Measurements from ENCODE around the gene STRN3. TPM values are rescaled to one million over a fixed set of nuclear protein-coding genes. Genes with fewer than 3 reads are reported as not detected.

The STRN3 gene
- total RNA-seq, 6 experiments from 2014 or later: 19.5 to 28.0 (median 21.5) TPM

GRCh38 chr14:30874120-30874998 is 151.8 kb downstream of the STRN3 start, which contains the start of gene COCH:
Gene COCH (plus strand): TSS chr14:30874559. CDS start chr14:30874939, 380 bp downstream.
- Histone ChIP-seq H3K27me3 (peaks cover 0 to 9% of the 10 kb centered on the region in 2 donors), H3K4me3 (peak within 1 kb of the TSS; percentile 44 to 64 (median 48)), H3K36me3 (no peaks in the 10 kb centered on the region), H3K9me3 (no peaks in the 10 kb centered on the region), H3K27ac (no peak within 1 kb of the TSS), H3K4me1 (peaks cover 0 to 18% (median 5%) of the 10 kb centered on the region in 4 donors)
- WGBS (ENCODE audit: insufficient coverage, low coverage, low lambda C conversion rate, missing lambda C conversion rate): 0% methylated on average over 1 of the region's 99 CpGs
- peak in 2 of 3 donors; percentile 47 to 53 for DNase-seq
- peak; percentile 74 to 78 (median 76) for ATAC-seq
- TF ChIP-seq CTCF (IDR thresholded peaks at IDR 0.05) (peak; percentile 23 to 43 (median 36)), POLR2A (IDR thresholded peaks at IDR 0.05) (no peak)
- intact Hi-C loops (cut with DNase I): no loop called here

DNA sequence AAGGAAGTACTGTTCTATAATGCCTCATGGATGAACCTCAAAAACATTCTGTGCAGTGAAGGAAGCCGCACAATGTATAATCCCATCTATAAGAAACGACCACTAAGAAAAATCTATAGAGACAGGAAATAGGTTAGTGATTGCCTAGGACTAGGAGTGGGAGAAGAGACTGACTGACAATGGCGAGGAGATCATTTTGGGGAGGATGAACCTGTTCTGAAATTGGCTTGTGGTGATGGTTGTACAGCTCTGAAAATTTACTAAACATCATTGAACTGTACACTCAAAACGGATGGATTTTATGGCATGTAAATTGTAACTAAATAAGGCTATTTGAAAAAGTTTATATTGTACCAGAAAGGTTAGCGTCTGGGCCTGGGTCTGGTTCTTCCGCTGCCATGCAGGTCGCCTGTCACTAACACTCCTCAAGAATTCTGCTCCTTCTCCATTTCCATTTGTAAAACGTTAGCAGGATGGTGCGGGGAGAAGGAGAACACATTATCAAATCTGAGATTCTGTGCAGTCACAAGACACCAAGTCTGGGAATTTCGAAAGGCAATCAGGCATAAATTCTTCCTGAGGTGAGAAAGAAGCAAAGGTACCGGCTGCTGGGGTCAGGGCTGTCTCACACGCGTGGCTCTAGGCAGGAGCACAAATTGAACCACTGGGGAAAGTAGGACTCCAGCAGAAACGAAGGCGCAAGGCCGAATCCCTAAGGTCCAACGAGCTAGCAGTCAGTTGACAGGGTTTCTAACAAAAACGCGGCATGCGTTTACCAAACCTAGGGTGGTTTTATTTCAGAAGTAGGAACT is 152.7 kb downstream of the STRN3 start:
- whole genome bisulfite sequencing (ENCODE audit: insufficient coverage, low coverage, low lambda C conversion rate, missing lambda C conversion rate): 81% methylated on average over 17 of the region's 20 CpGs
- Histone ChIP-seq H3K4me1 (peaks cover 0 to 18% (median 5%) of the 10 kb centered on the region in 4 donors), H3K36me3 (no peaks in the 10 kb centered on the region), H3K27me3 (peaks cover 0 to 9% of the 10 kb centered on the region in 2 donors), H3K9me3 (no peaks in the 10 kb centered on the region), H3K4me3 (peak overlapping the region in 2 of 3 donors; percentile 48 to 64), H3K27ac (no peak overlapping the region)
- DNase-seq (no peak), ATAC-seq (no peak)
- no peak for TF ChIP-seq CTCF (IDR thresholded peaks at IDR 0.05)
- TF ChIP-seq POLR2A (IDR thresholded peaks at IDR 0.05): no peak
- intact Hi-C loops (cut with DNase I): no loop called here

GRCh38 chr14:30872602-30873001 is 153.6 kb downstream of the STRN3 start:
- peaks cover 0 to 18% (median 5%) of the 10 kb centered on the region in 4 donors for H3K4me1 ChIP-seq
- H3K9me3 ChIP-seq: no peaks in the 10 kb centered on the region
- H3K36me3 ChIP-seq: no peaks in the 10 kb centered on the region
- H3K4me3 ChIP-seq: no peak overlapping the region
- peaks cover 0 to 9% of the 10 kb centered on the region in 2 donors for H3K27me3 ChIP-seq
- intact Hi-C loops (cut with DNase I): no loop called here
- DNase-seq: no peak
- no peak for ATAC-seq
- 91% methylated on average over 1 of the region's 1 CpG for WGBS (ENCODE audit: insufficient coverage, low coverage, low lambda C conversion rate, missing lambda C conversion rate)
- TF ChIP-seq POLR2A (IDR thresholded peaks at IDR 0.05): no peak
- TF ChIP-seq CTCF (IDR thresholded peaks at IDR 0.05): no peak
- H3K27ac ChIP-seq: no peak overlapping the region

GRCh38 chr14:30869551-30870155 is 156.5 kb downstream of the STRN3 start:
- Histone ChIP-seq H3K9me3 (no peaks in the 10 kb centered on the region), H3K27me3 (peaks cover 0 to 9% of the 10 kb centered on the region in 2 donors), H3K27ac (no peak overlapping the region), H3K4me1 (peaks cover 0 to 9% (median 2%) of the 10 kb centered on the region in 4 donors), H3K36me3 (no peaks in the 10 kb centered on the region), H3K4me3 (no peak overlapping the region)
- DNase-seq (no peak), ATAC-seq (no peak)
- intact Hi-C loops (cut with DNase I): no loop called here
- no peak for TF ChIP-seq CTCF (IDR thresholded peaks at IDR 0.05)
- WGBS (ENCODE audit: insufficient coverage, low coverage, low lambda C conversion rate, missing lambda C conversion rate): 82% methylated on average over 2 of the region's 2 CpGs

Measured in right lobe of liver (tissue), 6 donors.